Measurements from ENCODE around the gene SELENOO.

SELENOO gene

GRCh38 chr22:50216684-50217520 lies 16.1 kb downstream of the SELENOO start:
- DNase-seq (ENCODE audit: low read depth, low spot score): no peak

GRCh38 chr22:50217543-50218152 lies 16.8 kb downstream of the SELENOO start:
- DNase-seq (ENCODE audit: low read depth, low spot score): no peak

GRCh38 chr22:50218153-50218995 lies 17.6 kb downstream of the SELENOO start:
- no peak for DNase-seq (ENCODE audit: low read depth, low spot score)

GRCh38 chr22:50218996-50219727 lies 18.4 kb downstream of the SELENOO start:
- peak; percentile 69 for DNase-seq (ENCODE audit: low read depth, low spot score)

GRCh38 chr22:50219800-50220602 lies 19.2 kb downstream of the SELENOO start:
- no peak for DNase-seq (ENCODE audit: low read depth, low spot score)

- no peak for DNase-seq (ENCODE audit: low read depth, low spot score)
Observed at GRCh38 chr22:50220603-50221409, 20.0 kb downstream of the SELENOO start.

- DNase-seq (ENCODE audit: low read depth, low spot score): no peak
Observed at GRCh38 chr22:50221410-50222300, 20.8 kb downstream of the SELENOO start.

GRCh38 chr22:50222508-50222907 lies 21.7 kb downstream of the SELENOO start:
- DNase-seq (ENCODE audit: low read depth, low spot score): no peak

- no peak for DNase-seq (ENCODE audit: low read depth, low spot score)
Observed at GRCh38 chr22:50224071-50224470, 23.3 kb downstream of the SELENOO start.

- DNase-seq (ENCODE audit: low read depth, low spot score): no peak
Observed at GRCh38 chr22:50225200-50225969, 24.6 kb downstream of the SELENOO start.

GRCh38 chr22:50226063-50226874 lies 25.5 kb downstream of the SELENOO start:
- no peak for DNase-seq (ENCODE audit: low read depth, low spot score)

- DNase-seq (ENCODE audit: low read depth, low spot score): no peak
Observed at GRCh38 chr22:50226875-50227165, 26.0 kb downstream of the SELENOO start.

- no peak for DNase-seq (ENCODE audit: low read depth, low spot score)
Observed at GRCh38 chr22:50227579-50228215, 26.9 kb downstream of the SELENOO start.

GRCh38 chr22:50228366-50228765 lies 27.6 kb downstream of the SELENOO start:
- no peak for DNase-seq (ENCODE audit: low read depth, low spot score)

- no peak for DNase-seq (ENCODE audit: low read depth, low spot score)
Observed at GRCh38 chr22:50229370-50229769, 28.6 kb downstream of the SELENOO start.

GRCh38 chr22:50232481-50233151 lies 31.8 kb downstream of the SELENOO start:
- no peak for DNase-seq (ENCODE audit: low read depth, low spot score)
